ENCODE data around the gene NCKIPSD.

Gene NCKIPSD

GRCh38 chr3:48696156-48696555 lies 10.4 kb upstream of the NCKIPSD start:
- no peak for FAIRE-seq

GRCh38 chr3:48695393-48695753 lies 9.7 kb upstream of the NCKIPSD start:
- FAIRE-seq: no peak

- FAIRE-seq: no peak
Observed at GRCh38 chr3:48694610-48695392, 9.1 kb upstream of the NCKIPSD start.

GRCh38 chr3:48693826-48694225 lies 8.1 kb upstream of the NCKIPSD start:
- no peak for FAIRE-seq

GRCh38 chr3:48692551-48692950 lies 6.8 kb upstream of the NCKIPSD start:
- FAIRE-seq: no peak

- FAIRE-seq: no peak
Observed at GRCh38 chr3:48690846-48691458, 5.2 kb upstream of the NCKIPSD start.

GRCh38 chr3:48689384-48689783 lies 3.7 kb upstream of the NCKIPSD start:
- FAIRE-seq: no peak

GRCh38 chr3:48688737-48689075 lies 3.0 kb upstream of the NCKIPSD start:
- FAIRE-seq: no peak

- no peak for FAIRE-seq
Observed at GRCh38 chr3:48688032-48688736, 2.5 kb upstream of the NCKIPSD start.

GRCh38 chr3:48687220-48687678 lies 1.5 kb upstream of the NCKIPSD start:
- no peak for FAIRE-seq

GRCh38 chr3:48686538-48687219 lies 964 bp upstream of the NCKIPSD start:
- no peak for FAIRE-seq

- FAIRE-seq: no peak
Observed at GRCh38 chr3:48685293-48685602, 467 bp downstream of the NCKIPSD start.

GRCh38 chr3:48684480-48685143 lies 1.1 kb downstream of the NCKIPSD start:
- no peak for FAIRE-seq

- FAIRE-seq: no peak
Observed at GRCh38 chr3:48684054-48684349, 1.7 kb downstream of the NCKIPSD start.

- no peak for FAIRE-seq
Observed at GRCh38 chr3:48682786-48683185, 2.9 kb downstream of the NCKIPSD start.

- no peak for FAIRE-seq
Observed at GRCh38 chr3:48681974-48682610, 3.6 kb downstream of the NCKIPSD start.

GRCh38 chr3:48681541-48681880 lies 4.2 kb downstream of the NCKIPSD start:
- no peak for FAIRE-seq

GRCh38 chr3:48680811-48681540 lies 4.7 kb downstream of the NCKIPSD start:
- FAIRE-seq: no peak

GRCh38 chr3:48679411-48680391 lies 6.0 kb downstream of the NCKIPSD start:
- no peak for FAIRE-seq

GRCh38 chr3:48678566-48679380 lies 6.9 kb downstream of the NCKIPSD start:
- FAIRE-seq: no peak

All from TTC549 (cell line).